ENCODE data around the gene GALNT18.

- no peak for TF ChIP-seq EGR1 (IDR thresholded peaks at IDR 0.05; ENCODE audit: low read depth in 2 of 2)
- no peak for TF ChIP-seq CTCF (IDR thresholded peaks at IDR 0.05; ENCODE audit: low read depth, low read length, missing input control)
These were observed 63.4 kb downstream of the GALNT18 start for GRCh38 chr11:11558396-11558795.

Data from liver (tissue), 3 donors.